Globus pallidus (tissue), 1 donor: ENCODE measurements around the gene MTCH1.
A peak's percentile ranks its signal among the peaks of the same experiment; 100 is the strongest.

Source experiments
- DNase-seq: peaks from one replicate; pipeline ENCODE4 v3.0.0-alpha.2; 2015; ENCODE audit warnings: low spot score

MTCH1 gene

GRCh38 chr6:36970892-36971842 is 14.8 kb downstream of the MTCH1 start:
- DNase-seq = no peak

GRCh38 chr6:36969988-36970891 is 15.8 kb downstream of the MTCH1 start:
- no peak for DNase-seq

GRCh38 chr6:36969240-36969691 is 16.7 kb downstream of the MTCH1 start:
- DNase-seq = no peak

GRCh38 chr6:36968266-36968977 is 17.6 kb downstream of the MTCH1 start:
- no peak for DNase-seq

- no peak for DNase-seq
Observed at GRCh38 chr6:36967757-36968156, 18.2 kb downstream of the MTCH1 start.

GRCh38 chr6:36967301-36967700 is 18.7 kb downstream of the MTCH1 start:
- DNase-seq = no peak

GRCh38 chr6:36964908-36965307 is 21.1 kb downstream of the MTCH1 start:
- no peak for DNase-seq

- no peak for DNase-seq
Observed at GRCh38 chr6:36964349-36964748, 21.6 kb downstream of the MTCH1 start.

GRCh38 chr6:36963451-36964290 is 22.3 kb downstream of the MTCH1 start:
- no peak for DNase-seq

- DNase-seq = peak; percentile 70
Observed at GRCh38 chr6:36962874-36963273, 23.1 kb downstream of the MTCH1 start.

- no peak for DNase-seq
Observed at GRCh38 chr6:36961441-36962435, 24.3 kb downstream of the MTCH1 start.

- no peak for DNase-seq
Observed at GRCh38 chr6:36959555-36960250, 26.3 kb downstream of the MTCH1 start.

GRCh38 chr6:36958775-36959554 is 27.0 kb downstream of the MTCH1 start:
- no peak for DNase-seq

GRCh38 chr6:36957773-36958271 is 28.2 kb downstream of the MTCH1 start:
- DNase-seq = no peak

- DNase-seq = no peak
Observed at GRCh38 chr6:36956446-36956820, 29.6 kb downstream of the MTCH1 start.

GRCh38 chr6:36955671-36956445 is 30.1 kb downstream of the MTCH1 start:
- no peak for DNase-seq

GRCh38 chr6:36955136-36955535 is 30.9 kb downstream of the MTCH1 start:
- DNase-seq = no peak
